Heart right ventricle (tissue), 16 donors: ENCODE data around the gene FLOT2. TPM values are rescaled to one million over a fixed set of nuclear protein-coding genes. Genes with fewer than 3 reads are reported as not detected.

Source experiments
- ATAC-seq, 8 donors: fragments of 200-7000 bp; cut with Tn5 transposase; one replicate each; pipeline ENCODE4 v1.9.1; 2020; ENCODE audit warnings: mild to moderate bottlenecking in 8 of 8, moderate library complexity in 8 of 8, moderate number of reproducible peaks in 1 of 8
- DNase-seq, 2 donors: peaks; one replicate each; pipeline ENCODE4 v3.0.0-alpha.2; 2020
- H3K27ac ChIP-seq, 10 donors: fragments of 200-600 bp; sonication (generic) in 2 of 10; one replicate each; pipeline versions ENCODE4 v1.5.0 to v1.8.0; 2020 to 2022; ENCODE audit warnings: mild to moderate bottlenecking in 3 of 10
- H3K27me3 ChIP-seq, 7 donors: fragments of 200-600 bp; one replicate each; pipeline ENCODE4 v1.8.0; 2021 to 2022; ENCODE audit warnings: mild to moderate bottlenecking in 2 of 7
- H3K36me3 ChIP-seq, 9 donors: fragments of 200-600 bp; sonication (generic) in 1 of 9; one replicate each; pipeline versions ENCODE4 v1.5.0 to v1.8.0; 2020 to 2022; ENCODE audit warnings: mild to moderate bottlenecking in 2 of 9
- H3K4me1 ChIP-seq, 9 donors: fragments of 200-600 bp; sonication (generic) in 1 of 9; one replicate each; pipeline versions ENCODE4 v1.5.0 to v1.8.0; 2020 to 2022; ENCODE audit warnings: mild to moderate bottlenecking in 4 of 9
- H3K4me3 ChIP-seq, 10 donors: fragments of 200-600 bp; sonication (generic) in 2 of 10; one replicate each; pipeline versions ENCODE4 v1.5.0 to v1.8.0; 2020 to 2022; ENCODE audit warnings: mild to moderate bottlenecking in 7 of 10, moderate library complexity in 2 of 10
- H3K9me3 ChIP-seq, 11 donors: fragments of 200-600 bp in 10 of 11; sonication (generic) in 2 of 11; one replicate each; pipeline versions ENCODE4 v1.5.0 to v1.8.0; 2013 to 2022; ENCODE audit warnings: mild to moderate bottlenecking in 2 of 11, control low read depth in 1 of 11, moderate library complexity in 1 of 11
- WGBS, 2 donors: extraction: QIAGEN DNeasy Blood & Tissue Kit; methylation state at CpG; one replicate each; pipeline ENCODE4 v1.1.7; 2013; ENCODE audit warnings: inconsistent platforms in 1 of 2; 5-methylcytosine and 5-hydroxymethylcytosine counted together
- intact Hi-C, 10 donors: fragments of 100-400 bp; cut with DNase I; formaldehyde crosslinking; loops; one replicate each; pipeline versions ENCODE4 v1.11.1 to v1.14.2; 2022
- polyA plus RNA-seq, 2 donors: library from polyadenylated mRNA; stranded (reverse); fragments of 200-250 nt; gene quantifications; one replicate each; pipeline ENCODE4 v1.2.3, GENCODE V29; 2013
- total RNA-seq, 10 donors: library from RNA; stranded (reverse); fragmentation: NEBNext Ultra II Directional in 3 of 10; extraction: Animal tissue kit (Norgen Biotek cat#: 25700) in 3 of 10; gene quantifications; one replicate each; pipeline versions ENCODE4 v1.2.1 to v1.2.4, GENCODE V29; 2021 to 2023
- TF ChIP-seq, protein P1 (sequence below), 9 donors: fragments of 200-600 bp; sonication (generic) in 2 of 9; IDR thresholded peaks; one replicate each; pipeline versions ENCODE4 v1.5.0 to v1.8.0; 2021 to 2022; ENCODE audit warnings: antibody characterized with exemption in 9 of 9, mild to moderate bottlenecking in 5 of 9, moderate library complexity in 1 of 9
- donor health status: Arrhythmogenic right ventricular cardiomyopathy.
- donor health status: ischemic (EF 13 %, LVEDD 7.1; RV severe dilation, severe dysfunction).
- donor health status: healthy with polysubstance abuse.
- donor health status: DM: no; HTN: yes; CAD: no.
- donor health status: DM: no; HTN: no; CAD: no.
- donor health status: ischemic (EF 25% LVEDD 6.9; RV normal size, moderate dysfunction).
- donor health status: ischemic (EF 25% LVEDD 5.7; RV mildly dilated, moderate dysfunction).
- donor health status: healthy.
- donor health status: DM: yes; HTN: yes; CAD: no.
- donor health status: Ischemic cardiomyopathy.
- donor health status: ischemic (EF 35%, LVEDD 5.7; RV mildly dilated, moderate dysfunction).
- donor health status: nonischemic (EF 11% LVEDD 7.7; RV severe dilation, severe dysfunction).
- donor health status: DM: yes; HTN: yes; CAD: no.
- donor health status: PGD.
- donor health status: ischemic (EF 29% LVEDD 5.4; RV normal size, mild dysfunction).
- donor health status: nonischemic (EF 23%, LVEDD 6.1; RV moderate dilation, normal function).

The FLOT2 gene
- total and polyA plus RNA-seq, 12 donors = 38.3 to 159 (median 88.8) TPM

DNA sequence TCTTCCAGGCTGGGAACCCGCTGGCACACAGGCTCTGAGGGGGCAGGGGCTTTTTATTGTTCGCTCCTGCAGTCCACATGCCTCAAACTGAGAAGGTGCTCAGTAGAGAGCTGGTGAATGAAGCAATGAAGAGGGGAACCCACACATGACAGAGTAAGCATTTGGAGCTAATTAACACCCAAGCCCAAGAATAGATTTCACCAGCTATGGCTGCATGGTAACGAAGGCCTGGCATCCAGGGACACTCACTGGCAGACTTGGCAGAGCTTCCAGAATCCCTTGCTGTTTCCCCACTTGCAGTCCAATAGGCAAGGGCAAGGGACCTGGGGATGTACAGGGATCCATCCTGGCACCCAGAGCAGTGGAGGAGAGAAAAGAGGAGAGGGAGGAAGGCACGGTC, 12.2 kb downstream of the FLOT2 start:
- no peak overlapping the region for H3K4me3 ChIP-seq
- peak overlapping the region in 1 of 10 donors; percentile 25 for H3K27ac ChIP-seq
- no peak for DNase-seq
- H3K4me1 ChIP-seq = peaks cover 0 to 22% (median 8%) of the 10 kb centered on the region in 9 donors
- TF ChIP-seq, protein P1, sequence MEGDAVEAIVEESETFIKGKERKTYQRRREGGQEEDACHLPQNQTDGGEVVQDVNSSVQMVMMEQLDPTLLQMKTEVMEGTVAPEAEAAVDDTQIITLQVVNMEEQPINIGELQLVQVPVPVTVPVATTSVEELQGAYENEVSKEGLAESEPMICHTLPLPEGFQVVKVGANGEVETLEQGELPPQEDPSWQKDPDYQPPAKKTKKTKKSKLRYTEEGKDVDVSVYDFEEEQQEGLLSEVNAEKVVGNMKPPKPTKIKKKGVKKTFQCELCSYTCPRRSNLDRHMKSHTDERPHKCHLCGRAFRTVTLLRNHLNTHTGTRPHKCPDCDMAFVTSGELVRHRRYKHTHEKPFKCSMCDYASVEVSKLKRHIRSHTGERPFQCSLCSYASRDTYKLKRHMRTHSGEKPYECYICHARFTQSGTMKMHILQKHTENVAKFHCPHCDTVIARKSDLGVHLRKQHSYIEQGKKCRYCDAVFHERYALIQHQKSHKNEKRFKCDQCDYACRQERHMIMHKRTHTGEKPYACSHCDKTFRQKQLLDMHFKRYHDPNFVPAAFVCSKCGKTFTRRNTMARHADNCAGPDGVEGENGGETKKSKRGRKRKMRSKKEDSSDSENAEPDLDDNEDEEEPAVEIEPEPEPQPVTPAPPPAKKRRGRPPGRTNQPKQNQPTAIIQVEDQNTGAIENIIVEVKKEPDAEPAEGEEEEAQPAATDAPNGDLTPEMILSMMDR (IDR thresholded peaks at IDR 0.05) = no peak
- intact Hi-C loops = no loop called here
- H3K36me3 ChIP-seq = peaks cover 0 to 78% (median 30%) of the 10 kb centered on the region in 9 donors
- no peaks in the 10 kb centered on the region for H3K27me3 ChIP-seq
- peak in 7 of 8 donors; percentile 12 to 67 (median 36) for ATAC-seq
- H3K9me3 ChIP-seq = no peaks in the 10 kb centered on the region
- WGBS, 2 donors = 82 to 85% methylated on average over 4 of the region's 4 CpGs

DNA sequence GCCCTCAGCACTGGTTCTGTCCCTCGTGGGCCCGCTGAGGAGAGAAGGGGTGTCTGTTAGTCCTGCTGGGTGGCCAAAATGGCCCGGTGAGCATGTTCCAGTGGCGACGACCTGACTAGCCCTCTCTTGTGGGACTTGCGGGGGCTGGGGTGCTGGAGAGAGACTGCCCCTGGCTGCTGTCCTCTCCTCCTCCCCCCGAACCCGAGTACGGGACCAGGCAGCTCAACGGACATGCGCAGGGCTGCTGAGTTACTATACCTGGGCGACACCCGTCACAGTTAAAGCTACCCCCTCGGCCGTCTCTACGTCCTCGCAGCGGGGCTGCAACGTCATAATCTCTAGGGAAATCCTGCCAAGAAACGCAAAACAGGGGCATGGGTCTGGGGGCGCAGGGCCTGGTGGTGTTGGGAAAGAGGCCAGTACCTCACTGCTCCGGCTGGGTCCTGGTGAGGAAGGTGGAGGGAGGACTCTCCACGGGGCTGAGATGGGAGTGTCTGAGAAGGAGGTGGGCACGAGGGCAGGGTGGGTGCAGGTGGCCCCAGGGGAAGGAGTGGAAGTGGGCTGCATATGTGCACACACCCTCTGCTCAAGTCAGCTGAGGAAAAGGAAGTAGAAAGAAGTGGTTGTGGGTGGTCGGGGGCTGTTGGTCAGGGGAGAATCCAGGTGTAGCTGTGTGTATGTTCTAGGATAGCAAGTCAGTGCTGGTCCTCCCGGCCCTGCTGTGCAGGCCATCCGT, 13.4 kb downstream of the FLOT2 start:
- intact Hi-C loops = no loop called here
- Histone ChIP-seq H3K27me3 (no peaks in the 10 kb centered on the region), H3K27ac (no peak overlapping the region), H3K4me1 (peaks cover 0 to 13% (median 5%) of the 10 kb centered on the region in 9 donors), H3K9me3 (no peaks in the 10 kb centered on the region), H3K4me3 (no peak overlapping the region), H3K36me3 (peaks cover 0 to 90% (median 42%) of the 10 kb centered on the region in 9 donors)
- ATAC-seq (no peak), DNase-seq (no peak)
- TF ChIP-seq, protein P1 (IDR thresholded peaks at IDR 0.05) = no peak
- WGBS, 2 donors = 88 to 90% methylated on average over 27 of the region's 27 CpGs

GRCh38 chr17:28882154-28882895, 15.2 kb downstream of the FLOT2 start:
- Histone ChIP-seq H3K9me3 (no peaks in the 10 kb centered on the region), H3K36me3 (peaks cover 0 to 91% (median 48%) of the 10 kb centered on the region in 9 donors), H3K4me3 (no peak overlapping the region), H3K4me1 (peaks cover 0 to 13% (median 5%) of the 10 kb centered on the region in 9 donors), H3K27ac (no peak overlapping the region), H3K27me3 (no peaks in the 10 kb centered on the region)
- TF ChIP-seq, protein P1 (IDR thresholded peaks at IDR 0.05) = no peak
- intact Hi-C loops = no loop called here
- DNase-seq (no peak), ATAC-seq (no peak)
- 94% methylated on average over 18 of the region's 18 CpGs for WGBS, 2 donors

GRCh38 chr17:28881533-28882056, 15.9 kb downstream of the FLOT2 start:
- intact Hi-C loops = no loop called here
- DNase-seq = no peak
- no peaks in the 10 kb centered on the region for H3K27me3 ChIP-seq
- no peaks in the 10 kb centered on the region for H3K9me3 ChIP-seq
- H3K4me3 ChIP-seq = no peak overlapping the region
- no peak overlapping the region for H3K27ac ChIP-seq
- TF ChIP-seq, protein P1 (IDR thresholded peaks at IDR 0.05) = no peak
- peaks cover 0 to 88% (median 48%) of the 10 kb centered on the region in 9 donors for H3K36me3 ChIP-seq
- no peak for ATAC-seq
- peaks cover 0 to 13% (median 5%) of the 10 kb centered on the region in 9 donors for H3K4me1 ChIP-seq
- WGBS, 2 donors = 93 to 95% methylated on average over 17 of the region's 17 CpGs
